ENCODE measurements around the gene BST1.

- no peak for TF ChIP-seq CTCF (IDR thresholded peaks at IDR 0.05)
- no peak for TF ChIP-seq EZH2 (IDR thresholded peaks at IDR 0.05)
- no peak for TF ChIP-seq EZH2phosphoT487 (IDR thresholded peaks at IDR 0.05)
Measured at GRCh38 chr4:15659768-15660570, 42.9 kb upstream of the BST1 start.

Measured in neural progenitor cell (in vitro differentiated cells).